Neural progenitor cell (in vitro differentiated cells): ENCODE measurements around the gene NRG3. TPM values are rescaled to one million over a fixed set of nuclear protein-coding genes. Genes with fewer than 3 reads are reported as not detected.

Source experiments
- DNase-seq: peaks from one replicate; pipeline ENCODE4 v3.0.0-alpha.2; 2016; ENCODE audit warnings: low spot score
- H2AFZ ChIP-seq: fragments of 200-600 bp; sonication (generic); replicated peaks from 2 replicates; pipeline ENCODE4 v1.6.1; 2016; ENCODE audit warnings: antibody characterized with exemption
- H3F3A ChIP-seq: fragments of 200-600 bp; sonication (generic); 2 replicates; pipeline ENCODE4 v1.6.1; 2016; ENCODE audit warnings: antibody characterized with exemption, low read depth
- H3K27ac ChIP-seq: fragments of 200-600 bp; sonication (generic); 2 replicates; pipeline ENCODE4 v1.5.1; 2016; ENCODE audit warnings: mild to moderate bottlenecking
- H3K27me3 ChIP-seq: fragments of 200-600 bp; sonication (generic); 2 replicates; pipeline ENCODE4 v1.6.1; 2016; ENCODE audit warnings: mild to moderate bottlenecking, moderate library complexity
- H3K36me3 ChIP-seq: fragments of 200-600 bp; sonication (generic); 2 replicates; pipeline ENCODE4 v1.5.1; 2016
- H3K4me1 ChIP-seq: fragments of 200-600 bp; sonication (generic); 2 replicates; pipeline ENCODE4 v1.6.1; 2016; ENCODE audit warnings: mixed run types
- H3K4me2 ChIP-seq: fragments of 200-600 bp; sonication (generic); 2 replicates; pipeline ENCODE4 v1.6.1; 2016
- H3K4me3 ChIP-seq: fragments of 200-600 bp; sonication (generic); 2 replicates; pipeline ENCODE4 v1.5.1; 2016
- H3K79me2 ChIP-seq: fragments of 200-600 bp; sonication (generic); 2 replicates; pipeline ENCODE4 v1.6.1; 2016; ENCODE audit warnings: low read depth
- H3K9ac ChIP-seq: fragments of 200-600 bp; sonication (generic); 2 replicates; pipeline ENCODE4 v1.6.1; 2016
- H3K9me3 ChIP-seq: fragments of 200-600 bp; sonication (generic); 2 replicates; pipeline ENCODE4 v1.5.1; 2016; ENCODE audit warnings: low read depth
- H4K20me1 ChIP-seq: fragments of 200-600 bp; sonication (generic); 2 replicates; pipeline ENCODE4 v1.6.1; 2016; ENCODE audit warnings: low read depth
- H3K27ac Mint-ChIP-seq: 3 replicates; pipeline ENCODE4 v1.8.0; 2021; ENCODE audit warnings: mixed read lengths
- H3K27me3 Mint-ChIP-seq: 2 replicates; pipeline ENCODE4 v1.8.0; 2022; ENCODE audit warnings: low read depth, mild to moderate bottlenecking, inconsistent platforms, moderate library complexity, mixed read lengths; ENCODE audit not compliant: insufficient read depth
- H3K36me3 Mint-ChIP-seq: 3 replicates; pipeline ENCODE4 v1.8.0; 2021; ENCODE audit warnings: mixed read lengths
- H3K4me1 Mint-ChIP-seq: 3 replicates; pipeline ENCODE4 v1.8.0; 2021; ENCODE audit warnings: mixed read lengths
- H3K4me3 Mint-ChIP-seq: 3 replicates; pipeline ENCODE4 v1.8.0; 2021; ENCODE audit warnings: mild to moderate bottlenecking, moderate library complexity, mixed read lengths
- H3K9me3 Mint-ChIP-seq: 3 replicates; pipeline ENCODE4 v1.8.0; 2020; ENCODE audit warnings: mixed read lengths
- EZH2 ChIP-seq: fragments of 200-600 bp; sonication (generic); IDR thresholded peaks from 2 replicates; pipeline ENCODE4 v1.6.1; 2017; ENCODE audit warnings: antibody characterized with exemption, mild to moderate bottlenecking, moderate library complexity
- EZH2phosphoT487 ChIP-seq: fragments of 200-600 bp; sonication (generic); IDR thresholded peaks from 2 replicates; pipeline ENCODE4 v1.6.1; 2017; ENCODE audit warnings: antibody characterized with exemption
- total RNA-seq: library from RNA; depleted of rRNA; stranded (reverse); fragments of >200 nt; gene quantifications from 2 replicates; pipeline ENCODE4 v1.2.3, GENCODE V29; 2015; ENCODE audit warnings: low replicate concordance
- TF ChIP-seq, protein P1 (sequence below): fragments of 200-600 bp; sonication (generic); IDR thresholded peaks from 2 replicates; pipeline ENCODE4 v1.5.1; 2017; ENCODE audit warnings: antibody characterized with exemption, mild to moderate bottlenecking

The NRG3 gene
- total RNA-seq, 1 donor from 2014 or later, result 1.9 TPM

DNA sequence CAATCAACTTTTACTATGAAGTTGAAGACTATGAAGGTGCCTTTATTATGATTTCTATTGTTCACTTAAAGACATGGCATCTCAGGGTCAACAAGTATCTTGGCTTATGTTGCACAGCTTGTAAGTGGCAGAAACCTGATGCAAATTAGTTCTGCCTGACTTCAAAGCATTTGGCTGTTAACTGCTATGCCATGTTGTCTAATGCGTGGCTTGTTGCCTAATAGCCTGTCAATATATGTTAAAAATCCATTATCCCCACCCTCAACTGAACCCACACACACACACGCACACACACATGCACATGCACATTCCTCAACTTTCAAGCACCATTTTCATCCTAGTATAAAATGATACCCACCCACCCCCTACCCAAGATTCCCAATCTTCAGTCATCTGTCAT, 217.1 kb downstream of the NRG3 start:
- Histone ChIP-seq H3K79me2 (no peaks in the 10 kb centered on the region), H3K4me3 (no peak overlapping the region), H3K9ac (no peak overlapping the region), H3K27me3 (no peaks in the 10 kb centered on the region), H4K20me1 (no peaks in the 10 kb centered on the region), H3K4me1 (peaks cover 21% of the 10 kb centered on the region), H3K36me3 (no peaks in the 10 kb centered on the region), H3K9me3 (no peaks in the 10 kb centered on the region), H2AFZ (no peak overlapping the region), H3K27ac (no peak overlapping the region), H3F3A (no peaks in the 10 kb centered on the region), H3K4me2 (no peak overlapping the region)
- H3K4me1 Mint-ChIP-seq, result peaks cover 14% of the 10 kb centered on the region
- no peak overlapping the region for H3K27ac Mint-ChIP-seq
- no peak for TF ChIP-seq EZH2
- TF ChIP-seq, protein P1, sequence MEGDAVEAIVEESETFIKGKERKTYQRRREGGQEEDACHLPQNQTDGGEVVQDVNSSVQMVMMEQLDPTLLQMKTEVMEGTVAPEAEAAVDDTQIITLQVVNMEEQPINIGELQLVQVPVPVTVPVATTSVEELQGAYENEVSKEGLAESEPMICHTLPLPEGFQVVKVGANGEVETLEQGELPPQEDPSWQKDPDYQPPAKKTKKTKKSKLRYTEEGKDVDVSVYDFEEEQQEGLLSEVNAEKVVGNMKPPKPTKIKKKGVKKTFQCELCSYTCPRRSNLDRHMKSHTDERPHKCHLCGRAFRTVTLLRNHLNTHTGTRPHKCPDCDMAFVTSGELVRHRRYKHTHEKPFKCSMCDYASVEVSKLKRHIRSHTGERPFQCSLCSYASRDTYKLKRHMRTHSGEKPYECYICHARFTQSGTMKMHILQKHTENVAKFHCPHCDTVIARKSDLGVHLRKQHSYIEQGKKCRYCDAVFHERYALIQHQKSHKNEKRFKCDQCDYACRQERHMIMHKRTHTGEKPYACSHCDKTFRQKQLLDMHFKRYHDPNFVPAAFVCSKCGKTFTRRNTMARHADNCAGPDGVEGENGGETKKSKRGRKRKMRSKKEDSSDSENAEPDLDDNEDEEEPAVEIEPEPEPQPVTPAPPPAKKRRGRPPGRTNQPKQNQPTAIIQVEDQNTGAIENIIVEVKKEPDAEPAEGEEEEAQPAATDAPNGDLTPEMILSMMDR, result no peak
- TF ChIP-seq EZH2phosphoT487, result no peak
- H3K36me3 Mint-ChIP-seq, result no peaks in the 10 kb centered on the region
- no peaks in the 10 kb centered on the region for H3K27me3 Mint-ChIP-seq
- no peak overlapping the region for H3K4me3 Mint-ChIP-seq
- no peak for DNase-seq
- H3K9me3 Mint-ChIP-seq, result no peaks in the 10 kb centered on the region

DNA sequence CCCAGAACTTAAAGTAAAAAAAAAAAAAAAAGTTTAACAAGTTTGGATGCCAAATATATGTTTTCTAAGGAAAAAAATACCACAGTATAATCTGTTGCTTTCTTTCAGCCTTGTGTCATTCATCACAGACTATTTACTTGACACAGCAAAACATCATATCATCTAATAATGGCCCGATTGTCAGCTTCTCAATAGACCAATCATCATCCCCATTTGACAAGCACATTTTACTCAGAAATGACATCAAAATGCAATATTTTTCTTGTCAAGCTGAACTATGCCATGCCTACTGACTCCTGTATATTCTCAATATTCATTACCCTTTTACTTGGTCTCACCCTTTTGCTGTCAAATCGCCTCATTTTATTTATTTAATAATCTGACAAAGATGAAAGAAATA, 249.7 kb downstream of the NRG3 start:
- no peak overlapping the region for H3K4me3 Mint-ChIP-seq
- no peaks in the 10 kb centered on the region for H3K36me3 ChIP-seq
- no peaks in the 10 kb centered on the region for H3K36me3 Mint-ChIP-seq
- H4K20me1 ChIP-seq, result no peaks in the 10 kb centered on the region
- H3K9ac ChIP-seq, result no peak overlapping the region
- no peaks in the 10 kb centered on the region for H3K27me3 ChIP-seq
- DNase-seq, result no peak
- no peaks in the 10 kb centered on the region for H3K4me1 Mint-ChIP-seq
- H3K9me3 ChIP-seq, result no peaks in the 10 kb centered on the region
- no peak overlapping the region for H3K27ac ChIP-seq
- H3K27ac Mint-ChIP-seq, result no peak overlapping the region
- H3F3A ChIP-seq, result no peaks in the 10 kb centered on the region
- H3K27me3 Mint-ChIP-seq, result no peaks in the 10 kb centered on the region
- no peak overlapping the region for H3K4me2 ChIP-seq
- H3K4me1 ChIP-seq, result no peaks in the 10 kb centered on the region
- H3K9me3 Mint-ChIP-seq, result no peaks in the 10 kb centered on the region
- no peak overlapping the region for H2AFZ ChIP-seq
- TF ChIP-seq EZH2phosphoT487, result no peak
- TF ChIP-seq, protein P1, result no peak
- no peak for TF ChIP-seq EZH2
- H3K4me3 ChIP-seq, result no peak overlapping the region
- no peaks in the 10 kb centered on the region for H3K79me2 ChIP-seq

DNA sequence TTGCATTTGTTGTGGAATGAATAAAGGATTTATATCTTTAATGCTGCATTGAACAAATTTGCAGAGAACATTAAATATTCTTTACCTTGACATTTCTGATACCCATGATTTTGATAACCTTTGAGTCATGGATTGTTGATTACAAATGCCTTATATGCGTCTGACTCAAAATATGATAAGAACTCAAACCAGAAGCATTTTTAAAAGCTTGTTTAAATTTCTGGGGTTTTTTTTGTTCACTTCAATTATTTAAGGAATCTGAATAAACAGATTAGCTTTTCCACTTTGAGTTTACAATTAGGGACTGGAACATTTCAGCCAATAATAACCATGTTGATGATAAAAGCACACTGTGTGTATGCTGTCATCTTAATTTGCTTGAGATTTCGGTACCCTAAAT, 253.5 kb downstream of the NRG3 start:
- H3K9ac ChIP-seq, result no peak overlapping the region
- no peak overlapping the region for H3K4me3 Mint-ChIP-seq
- no peaks in the 10 kb centered on the region for H3K27me3 Mint-ChIP-seq
- no peak for DNase-seq
- H3K4me1 ChIP-seq, result no peaks in the 10 kb centered on the region
- no peaks in the 10 kb centered on the region for H3K4me1 Mint-ChIP-seq
- no peak overlapping the region for H3K27ac ChIP-seq
- no peaks in the 10 kb centered on the region for H3K79me2 ChIP-seq
- no peak overlapping the region for H3K4me3 ChIP-seq
- H3F3A ChIP-seq, result no peaks in the 10 kb centered on the region
- no peak overlapping the region for H3K27ac Mint-ChIP-seq
- TF ChIP-seq EZH2phosphoT487 (no peak), EZH2 (no peak)
- TF ChIP-seq, protein P1, result no peak
- no peaks in the 10 kb centered on the region for H3K9me3 ChIP-seq
- H3K36me3 Mint-ChIP-seq, result no peaks in the 10 kb centered on the region
- no peaks in the 10 kb centered on the region for H3K27me3 ChIP-seq
- no peaks in the 10 kb centered on the region for H3K36me3 ChIP-seq
- H3K9me3 Mint-ChIP-seq, result peaks cover 3% of the 10 kb centered on the region
- no peaks in the 10 kb centered on the region for H4K20me1 ChIP-seq
- no peak overlapping the region for H2AFZ ChIP-seq
- no peak overlapping the region for H3K4me2 ChIP-seq
